Neural cell (in vitro differentiated cells): ENCODE measurements around the gene TRPM2. TPM values are rescaled to one million over a fixed set of nuclear protein-coding genes. Genes with fewer than 3 reads are reported as not detected.

ENCODE experiments used
- H2AFZ ChIP-seq: fragments of 200-600, 300-800 bp; sonication (generic), shearing (Covaris generic); 2 replicates; pipeline ENCODE4 v1.6.0; 2014; ENCODE audit warnings: low read depth, mild to moderate bottlenecking, antibody characterized with exemption, low read length, moderate library complexity
- H3F3A ChIP-seq: fragments of 200-600 bp; shearing (Covaris generic); 2 replicates; pipeline ENCODE4 v1.6.1; 2016; ENCODE audit warnings: mild to moderate bottlenecking, moderate library complexity, mixed read lengths, antibody characterized with exemption, low read length; ENCODE audit not compliant: insufficient read depth, poor library complexity, severe bottlenecking
- H3K27ac ChIP-seq: fragments of 200-600, 300-800 bp; sonication (generic), shearing (Covaris generic); 2 replicates; pipeline ENCODE4 v1.5.1; 2014; ENCODE audit warnings: mild to moderate bottlenecking, low read length, moderate library complexity
- H3K27me3 ChIP-seq: fragments of 300-800, 200-600 bp; sonication (generic), shearing (Covaris generic); 2 replicates; pipeline ENCODE4 v1.6.0; 2014; ENCODE audit warnings: mild to moderate bottlenecking, low read depth, low read length, moderate library complexity; ENCODE audit not compliant: insufficient read depth
- H3K36me3 ChIP-seq: fragments of 300-800, 200-600 bp; sonication (generic), shearing (Covaris generic); 2 replicates; pipeline ENCODE4 v1.5.1; 2014; ENCODE audit warnings: mild to moderate bottlenecking, antibody characterized with exemption, low read length, moderate library complexity; ENCODE audit not compliant: insufficient read depth
- H3K4me2 ChIP-seq: fragments of 300-800, 200-600 bp; sonication (generic), shearing (Covaris generic); 2 replicates; pipeline ENCODE4 v1.6.0; 2014; ENCODE audit warnings: mild to moderate bottlenecking, low read length
- H3K4me3 ChIP-seq: fragments of 300-800, 200-600 bp; sonication (generic), shearing (Covaris generic); 2 replicates; pipeline ENCODE4 v1.5.1; 2014; ENCODE audit warnings: mild to moderate bottlenecking, low read length, moderate library complexity
- H3K79me2 ChIP-seq: fragments of 200-600 bp; shearing (Covaris generic); replicated peaks from 2 replicates; pipeline ENCODE4 v1.6.0; 2014; ENCODE audit warnings: mild to moderate bottlenecking, low read length, moderate library complexity; ENCODE audit not compliant: insufficient read depth
- H3K9ac ChIP-seq: fragments of 300-800, 200-600 bp; sonication (generic), shearing (Covaris generic); 2 replicates; pipeline ENCODE4 v1.6.1; 2016; ENCODE audit warnings: mild to moderate bottlenecking, low read length, mixed read lengths
- H3K9me2 ChIP-seq: fragments of 200-600 bp; shearing (Covaris generic); 2 replicates; pipeline ENCODE4 v1.6.1; 2016; ENCODE audit warnings: mild to moderate bottlenecking, low read length, mixed read lengths; ENCODE audit not compliant: insufficient read depth
- H3K9me3 ChIP-seq: fragments of 200-600, 300-800 bp; sonication (generic), shearing (Covaris generic); 2 replicates; pipeline ENCODE4 v1.6.1; 2016; ENCODE audit warnings: mild to moderate bottlenecking, mixed run types, low read length, moderate library complexity, mixed read lengths
- H4K20me1 ChIP-seq: fragments of 200-600 bp; shearing (Covaris generic); 2 replicates; pipeline ENCODE4 v1.6.1; 2016; ENCODE audit warnings: mild to moderate bottlenecking, mixed run types; ENCODE audit not compliant: insufficient read depth
- CTCF ChIP-seq: fragments of 450-650 bp; IDR thresholded peaks from 2 replicates; pipeline ENCODE4 v1.5.1; 2014; ENCODE audit warnings: antibody characterized with exemption, mild to moderate bottlenecking, moderate library complexity; ENCODE audit not compliant: poor library complexity, severe bottlenecking
- EP300 ChIP-seq: fragments of 450-650 bp; conservative IDR thresholded peaks from 2 replicates; pipeline ENCODE4 v1.6.1; 2014; ENCODE audit warnings: antibody characterized with exemption, mild to moderate bottlenecking, moderate library complexity; ENCODE audit not compliant: poor library complexity, severe bottlenecking
- EZH2 ChIP-seq: fragments of 200-600, 300-800 bp; shearing (Covaris generic), sonication (generic); IDR thresholded peaks from 2 replicates; pipeline ENCODE4 v1.6.1; 2014; ENCODE audit warnings: antibody characterized with exemption, low read length, borderline replicate concordance, mild to moderate bottlenecking; ENCODE audit not compliant: insufficient read depth, poor library complexity, severe bottlenecking
- MXI1 ChIP-seq: fragments of 450-650 bp; conservative IDR thresholded peaks from 2 replicates; pipeline ENCODE4 v1.6.1; 2014; ENCODE audit warnings: antibody characterized with exemption, mild to moderate bottlenecking; ENCODE audit not compliant: poor library complexity, severe bottlenecking
- POLR2AphosphoS5 ChIP-seq: IDR thresholded peaks from 2 replicates; pipeline ENCODE4 v1.6.1; 2012
- RAD21 ChIP-seq: fragments of 450-650 bp; conservative IDR thresholded peaks from 2 replicates; pipeline ENCODE4 v1.6.1; 2014; ENCODE audit warnings: antibody characterized with exemption, mild to moderate bottlenecking, moderate library complexity
- REST ChIP-seq: IDR thresholded peaks from 2 replicates; pipeline ENCODE4 v1.6.1; 2012; ENCODE audit warnings: borderline replicate concordance
- SMC3 ChIP-seq: fragments of 450-650 bp; conservative IDR thresholded peaks from 2 replicates; pipeline ENCODE4 v1.6.1; 2014; ENCODE audit warnings: antibody characterized with exemption, mild to moderate bottlenecking, moderate library complexity; ENCODE audit not compliant: poor library complexity
- TAF1 ChIP-seq: IDR thresholded peaks from 2 replicates; pipeline ENCODE4 v1.6.1; 2012; ENCODE audit warnings: low read depth
- polyA plus RNA-seq: library from polyadenylated mRNA; depleted of rRNA; stranded (reverse); fragments of >200 nt; gene quantifications from 2 replicates; pipeline ENCODE4 v1.2.3, GENCODE V29; 2014

The TRPM2 gene
- polyA plus RNA-seq, 1 donor from 2014 or later, result 0.14 TPM

DNA sequence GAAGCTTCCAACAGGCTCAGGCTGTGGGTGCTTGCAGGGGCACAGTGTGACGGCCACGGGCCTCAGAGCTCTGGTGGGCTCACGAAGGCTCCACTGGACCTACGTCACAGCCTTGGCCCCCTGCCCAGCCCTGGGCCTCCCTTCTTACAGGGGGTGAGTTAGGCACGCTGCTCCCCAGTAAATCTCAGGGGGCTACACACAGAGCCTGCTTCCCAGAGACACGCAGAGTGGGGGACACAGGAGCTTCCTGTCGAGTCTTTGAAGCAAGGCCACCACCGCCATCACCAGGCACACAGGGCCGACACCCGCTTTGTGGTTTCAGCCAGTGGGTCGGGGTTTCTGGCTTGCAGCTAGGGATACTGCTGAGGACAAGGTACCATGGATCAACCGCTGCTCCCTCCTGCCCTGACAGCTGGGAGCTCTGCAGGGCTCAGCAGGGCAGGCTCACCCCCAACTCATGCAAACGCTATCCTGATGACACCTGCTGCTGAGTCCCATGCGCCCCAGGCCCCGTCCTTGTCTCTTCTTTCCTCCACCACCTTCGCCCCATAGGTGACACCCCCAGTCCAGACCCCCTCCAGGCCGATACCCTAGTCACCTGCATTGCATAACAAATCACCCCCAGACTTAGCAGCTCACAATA, 8.8 kb upstream of the TRPM2 start:
- Histone ChIP-seq H2AFZ (no peak overlapping the region), H3K9ac (no peak overlapping the region), H3K9me2 (no peaks in the 10 kb centered on the region), H3K27me3 (peaks cover 12% of the 10 kb centered on the region), H3F3A (no peaks in the 10 kb centered on the region), H3K36me3 (no peaks in the 10 kb centered on the region), H4K20me1 (no peaks in the 10 kb centered on the region), H3K4me2 (no peak overlapping the region), H3K9me3 (no peaks in the 10 kb centered on the region), H3K4me3 (no peak overlapping the region), H3K27ac (no peak overlapping the region), H3K79me2 (no peaks in the 10 kb centered on the region)
- TF ChIP-seq TAF1, result no peak
- no peak for TF ChIP-seq MXI1
- no peak for TF ChIP-seq EZH2
- TF ChIP-seq RAD21, result no peak
- no peak for TF ChIP-seq SMC3
- TF ChIP-seq REST, result no peak
- no peak for TF ChIP-seq EP300
- no peak for TF ChIP-seq POLR2AphosphoS5
- TF ChIP-seq CTCF, result no peak

- Histone ChIP-seq H4K20me1 (no peaks in the 10 kb centered on the region), H3K9ac (no peak overlapping the region), H3K36me3 (no peaks in the 10 kb centered on the region), H3K9me3 (no peaks in the 10 kb centered on the region), H3K27me3 (peaks cover 15% of the 10 kb centered on the region), H3K79me2 (no peaks in the 10 kb centered on the region), H3K9me2 (no peaks in the 10 kb centered on the region), H2AFZ (no peak overlapping the region), H3F3A (no peaks in the 10 kb centered on the region), H3K27ac (no peak overlapping the region), H3K4me2 (no peak overlapping the region), H3K4me3 (no peak overlapping the region)
- TF ChIP-seq POLR2AphosphoS5, result no peak
- TF ChIP-seq SMC3, result no peak
- TF ChIP-seq EP300, result no peak
- no peak for TF ChIP-seq RAD21
- TF ChIP-seq REST, result no peak
- TF ChIP-seq TAF1, result no peak
- TF ChIP-seq CTCF, result no peak
- TF ChIP-seq MXI1, result no peak
- TF ChIP-seq EZH2, result no peak
Observed at GRCh38 chr21:44345495-44345894, 7.9 kb upstream of the TRPM2 start.
